PC-9 (cell line): ENCODE measurements around the gene HAGHL. TPM values are rescaled to one million over a fixed set of nuclear protein-coding genes. Genes with fewer than 3 reads are reported as not detected.

Source experiments
- BruUV-seq: library from RNA; stranded (reverse); fragments of 400-500 nt; replicated peaks from 2 replicates; lab custom pipeline; 2021; lab: Mats Ljungman, UMichigan
- CTCF ChIA-PET: fragments of 300-600 bp; sonication (Branson Sonifier 250); formaldehyde crosslinking; loops from one replicate; lab custom pipeline; 2022; ENCODE audit warnings: antibody characterized with exemption; lab: Charles Lee
- POLR2A ChIA-PET: fragments of 300-600 bp; sonication (Branson Sonifier 250); formaldehyde crosslinking; loops from one replicate; lab custom pipeline; 2022; ENCODE audit warnings: antibody characterized with exemption; ENCODE audit not compliant: unreplicated experiment; lab: Charles Lee
- DNase-seq, 2 experiments: peaks; one replicate each; pipeline versions ENCODE4 v3.0.0 to v3.0.0-alpha.2; 2015 to 2022; ENCODE audit warnings: mixed read lengths in 1 of 2
- H2AFZ ChIP-seq: fragments of 200-600 bp; sonication (generic); 2 replicates; pipeline ENCODE4 v1.8.1; 2017; ENCODE audit warnings: antibody characterized with exemption
- H3F3A ChIP-seq: fragments of 200-600 bp; sonication (generic); 2 replicates; pipeline ENCODE4 v1.8.1; 2017; ENCODE audit warnings: antibody characterized with exemption, mild to moderate bottlenecking, low read depth; ENCODE audit not compliant: insufficient read depth
- H3K27ac ChIP-seq: fragments of 200-600 bp; sonication (generic); 2 replicates; pipeline ENCODE4 v1.6.1; 2016; ENCODE audit warnings: mixed run types
- H3K27me3 ChIP-seq: fragments of 200-600 bp; sonication (generic); 2 replicates; pipeline ENCODE4 v1.6.1; 2016; ENCODE audit warnings: low read depth, mixed run types; ENCODE audit not compliant: insufficient read depth
- H3K36me3 ChIP-seq: fragments of 200-600 bp; sonication (generic); 2 replicates; pipeline ENCODE4 v1.6.1; 2016; ENCODE audit warnings: low read depth, mixed run types
- H3K4me1 ChIP-seq: fragments of 200-600 bp; sonication (generic); replicated peaks from 2 replicates; pipeline ENCODE4 v1.6.1; 2016; ENCODE audit warnings: mixed run types; ENCODE audit not compliant: insufficient read depth
- H3K4me2 ChIP-seq: fragments of 200-600 bp; sonication (generic); 2 replicates; pipeline ENCODE4 v1.6.1; 2017; ENCODE audit warnings: mixed run types
- H3K4me3 ChIP-seq: fragments of 200-600 bp; sonication (generic); 2 replicates; pipeline ENCODE4 v1.6.1; 2016; ENCODE audit warnings: mixed run types
- H3K79me2 ChIP-seq: fragments of 200-600 bp; sonication (generic); 2 replicates; pipeline ENCODE4 v1.6.1; 2017; ENCODE audit warnings: low read depth, mixed run types
- H3K9me2 ChIP-seq: fragments of 200-600 bp; sonication (generic); 2 replicates; pipeline ENCODE4 v1.8.1; 2017; ENCODE audit warnings: mild to moderate bottlenecking; ENCODE audit not compliant: insufficient read depth
- H3K9me3 ChIP-seq: fragments of 200-600 bp; sonication (generic); 2 replicates; pipeline ENCODE4 v1.8.1; 2016; ENCODE audit warnings: low read depth; ENCODE audit not compliant: insufficient read depth
- H4K20me1 ChIP-seq: fragments of 200-600 bp; sonication (generic); 2 replicates; pipeline ENCODE4 v1.8.1; 2017; ENCODE audit not compliant: insufficient read depth
- EZH2 ChIP-seq: fragments of 200-600 bp; sonication (generic); IDR thresholded peaks from 2 replicates; pipeline ENCODE4 v1.8.0; 2017; ENCODE audit warnings: antibody characterized with exemption, low read depth
- intact Hi-C: fragments of 100-400 bp; cut with micrococcal nuclease; formaldehyde crosslinking; loops from one replicate; pipeline ENCODE4 v1.10.0; 2022; ENCODE audit not compliant: unreplicated experiment
- total RNA-seq: library from RNA; stranded (reverse); gene quantifications from 2 replicates; pipeline ENCODE4 v1.2.3, GENCODE V29; 2021
- TF ChIP-seq, protein P1 (sequence below): fragments of 200-600 bp; sonication (generic); conservative IDR thresholded peaks from 2 replicates; pipeline ENCODE4 v1.6.1; 2017; ENCODE audit warnings: mixed run types, antibody characterized with exemption, mild to moderate bottlenecking, moderate library complexity

HAGHL gene
- total RNA-seq, 1 experiment from 2014 or later: 31.0 TPM

- H3K4me2 ChIP-seq: no peak overlapping the region
- no peaks in the 10 kb centered on the region for H4K20me1 ChIP-seq
- no TSS peak for BruUV-seq
- TF ChIP-seq, protein P1, sequence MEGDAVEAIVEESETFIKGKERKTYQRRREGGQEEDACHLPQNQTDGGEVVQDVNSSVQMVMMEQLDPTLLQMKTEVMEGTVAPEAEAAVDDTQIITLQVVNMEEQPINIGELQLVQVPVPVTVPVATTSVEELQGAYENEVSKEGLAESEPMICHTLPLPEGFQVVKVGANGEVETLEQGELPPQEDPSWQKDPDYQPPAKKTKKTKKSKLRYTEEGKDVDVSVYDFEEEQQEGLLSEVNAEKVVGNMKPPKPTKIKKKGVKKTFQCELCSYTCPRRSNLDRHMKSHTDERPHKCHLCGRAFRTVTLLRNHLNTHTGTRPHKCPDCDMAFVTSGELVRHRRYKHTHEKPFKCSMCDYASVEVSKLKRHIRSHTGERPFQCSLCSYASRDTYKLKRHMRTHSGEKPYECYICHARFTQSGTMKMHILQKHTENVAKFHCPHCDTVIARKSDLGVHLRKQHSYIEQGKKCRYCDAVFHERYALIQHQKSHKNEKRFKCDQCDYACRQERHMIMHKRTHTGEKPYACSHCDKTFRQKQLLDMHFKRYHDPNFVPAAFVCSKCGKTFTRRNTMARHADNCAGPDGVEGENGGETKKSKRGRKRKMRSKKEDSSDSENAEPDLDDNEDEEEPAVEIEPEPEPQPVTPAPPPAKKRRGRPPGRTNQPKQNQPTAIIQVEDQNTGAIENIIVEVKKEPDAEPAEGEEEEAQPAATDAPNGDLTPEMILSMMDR: no peak
- no peak for TF ChIP-seq EZH2
- no peak for DNase-seq
- H3K27ac ChIP-seq: no peak overlapping the region
- H2AFZ ChIP-seq: no peak overlapping the region
- no peaks in the 10 kb centered on the region for H3K27me3 ChIP-seq
- ChIA-PET POLR2A (no interaction called here), CTCF (no interaction called here)
- H3K79me2 ChIP-seq: peaks cover 6% of the 10 kb centered on the region
- no peaks in the 10 kb centered on the region for H3K9me2 ChIP-seq
- no peak overlapping the region for H3K4me3 ChIP-seq
- intact Hi-C loops: no loop called here
- no peaks in the 10 kb centered on the region for H3K36me3 ChIP-seq
- H3K4me1 ChIP-seq: peaks cover 13% of the 10 kb centered on the region
- peaks cover 22% of the 10 kb centered on the region for H3F3A ChIP-seq
- H3K9me3 ChIP-seq: no peaks in the 10 kb centered on the region
These were observed 32.6 kb upstream of the HAGHL start for GRCh38 chr16:694187-694862.

GRCh38 chr16:694863-695354 lies 32.0 kb upstream of the HAGHL start:
- no TSS peak for BruUV-seq
- CTCF ChIA-PET: no interaction called here
- no peak overlapping the region for H3K4me3 ChIP-seq

DNA sequence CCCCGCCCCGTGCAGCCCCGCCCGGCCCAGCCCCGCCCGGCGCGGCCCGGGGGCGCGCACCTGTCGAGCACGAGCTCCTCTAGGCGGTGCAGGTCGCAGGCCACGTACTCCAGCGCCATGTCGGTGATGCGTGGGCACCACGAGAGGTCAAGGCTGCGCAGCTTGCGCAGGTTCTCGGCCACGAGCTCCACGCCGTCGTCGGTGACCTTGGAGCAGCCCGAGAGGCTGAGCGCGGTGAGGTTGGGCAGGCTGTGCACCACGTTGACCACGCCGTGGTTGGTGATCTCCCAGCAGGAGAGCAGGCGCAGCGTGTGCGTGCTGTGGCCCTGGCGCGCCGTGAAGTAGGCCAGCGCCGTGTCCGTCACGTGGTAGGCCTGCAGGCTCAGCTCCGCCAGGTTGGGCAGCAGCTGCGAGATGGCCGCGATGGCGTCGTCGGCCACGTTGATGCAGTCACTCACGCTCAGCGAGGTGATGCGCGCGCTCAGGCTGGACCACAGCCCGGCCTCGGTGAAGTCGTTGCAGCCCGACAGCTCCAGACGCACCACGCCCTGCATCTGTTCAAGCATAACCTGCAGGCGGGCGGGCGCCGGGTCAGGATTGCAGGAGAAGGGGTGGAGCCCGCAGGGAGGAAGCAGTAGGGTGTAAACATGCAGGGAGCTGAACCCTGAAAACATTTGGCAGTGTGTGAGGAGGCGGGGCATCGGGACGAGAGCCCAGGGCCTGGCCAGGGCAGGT lies 31.4 kb upstream of the HAGHL start:
- DNase-seq: peak; percentile 72 to 93
- ChIA-PET POLR2A (interaction anchor here (0.7 to 1.0 kb wide), 2 partner anchors 30 to 168 kb away, joined by 6 to 10 read pairs; partner anchors contain the start of gene CAPN15), CTCF (interaction anchor here (0.5 to 1.1 kb wide), 4 partner anchors 17 to 874 kb away, joined by 3 to 12 read pairs (median 7); no protein-coding TSS in a partner anchor)

More at GRCh38 chr16:694863-695354, 32.0 kb upstream of the HAGHL start:
- Histone ChIP-seq H3K4me1 (peaks cover 10% of the 10 kb centered on the region), H3K79me2 (no peaks in the 10 kb centered on the region), H3K9me3 (no peaks in the 10 kb centered on the region), H2AFZ (no peak overlapping the region), H3K9me2 (no peaks in the 10 kb centered on the region), H4K20me1 (no peaks in the 10 kb centered on the region), H3K27ac (no peak overlapping the region), H3K27me3 (peaks cover 3% of the 10 kb centered on the region; the same call in 1 of the 2 replicates), H3K4me2 (no peak overlapping the region), H3K36me3 (no peaks in the 10 kb centered on the region), H3F3A (peaks cover 22% of the 10 kb centered on the region)
- TF ChIP-seq EZH2: no peak
- TF ChIP-seq, protein P1: no peak
- intact Hi-C loops: no loop called here
- POLR2A ChIA-PET: interaction anchor here (1.0 kb wide), 1 partner anchor 168 kb away, joined by 10 read pairs; the partner anchor contains the start of gene CAPN15
- no peak for DNase-seq

More for the DNA sequence above, 31.4 kb upstream of the HAGHL start:
- H3F3A ChIP-seq: peaks cover 22% of the 10 kb centered on the region
- no peaks in the 10 kb centered on the region for H3K9me3 ChIP-seq
- TF ChIP-seq, protein P1: no peak
- TF ChIP-seq EZH2: no peak
- no peak overlapping the region for H2AFZ ChIP-seq
- BruUV-seq: no TSS peak
- H3K27ac ChIP-seq: no peak overlapping the region
- intact Hi-C loops: no loop called here
- H3K4me2 ChIP-seq: 0 out of 2 replicates have a peak overlapping the region, but pooled peaks have one; percentile 19
- no peaks in the 10 kb centered on the region for H4K20me1 ChIP-seq
- no peaks in the 10 kb centered on the region for H3K9me2 ChIP-seq
- no peaks in the 10 kb centered on the region for H3K79me2 ChIP-seq
- H3K36me3 ChIP-seq: no peaks in the 10 kb centered on the region
- H3K27me3 ChIP-seq: peaks cover 8% of the 10 kb centered on the region; the same call in 1 of the 2 replicates
- peaks cover 8% of the 10 kb centered on the region for H3K4me1 ChIP-seq
- no peak overlapping the region for H3K4me3 ChIP-seq
